WTC11 (cell line): ENCODE results near the gene WNT3. TPM values are rescaled to one million over a fixed set of nuclear protein-coding genes. Genes with fewer than 3 reads are reported as not detected.

Experiments used
- ATAC-seq: fragments of 200-7000 bp; cut with Tn5 transposase; 2 replicates; pipeline ENCODE4 v1.10.0; 2021; ENCODE audit warnings: mild to moderate bottlenecking, moderate library complexity
- CTCF ChIA-PET: fragments of 300-600 bp; sonication (Branson Sonifier 250); formaldehyde crosslinking; loops from one replicate; lab custom pipeline; 2021; ENCODE audit warnings: antibody characterized with exemption; lab: Charles Lee
- POLR2A ChIA-PET: fragments of 350-600 bp; sonication (Branson Sonifier 250); formaldehyde crosslinking; loops from one replicate; lab custom pipeline; 2021; ENCODE audit warnings: antibody characterized with exemption; lab: Charles Lee
- DNase-seq: peaks from one replicate; pipeline ENCODE4 v3.0.0; 2021; ENCODE audit warnings: low spot score
- H3K27ac Mint-ChIP-seq: 2 replicates; pipeline ENCODE4 v1.8.0; 2021; ENCODE audit warnings: mixed read lengths
- H3K27me3 Mint-ChIP-seq: 2 replicates; pipeline ENCODE4 v1.8.0; 2021; ENCODE audit warnings: low read depth, mild to moderate bottlenecking, moderate library complexity, mixed read lengths
- H3K36me3 Mint-ChIP-seq: 2 replicates; pipeline ENCODE4 v1.8.0; 2021; ENCODE audit warnings: mixed read lengths
- H3K4me1 Mint-ChIP-seq: 2 replicates; pipeline ENCODE4 v1.8.0; 2022; ENCODE audit warnings: mixed read lengths
- H3K4me3 Mint-ChIP-seq: 2 replicates; pipeline ENCODE4 v1.8.0; 2021; ENCODE audit warnings: mild to moderate bottlenecking, moderate library complexity, mixed read lengths
- H3K9me3 Mint-ChIP-seq: 2 replicates; pipeline ENCODE4 v1.8.0; 2021; ENCODE audit warnings: mixed read lengths
- ATF6 ChIP-seq: sonication (generic); formaldehyde crosslinking; IDR thresholded peaks from 2 replicates; pipeline ENCODE4 v1.8.1; 2023; ENCODE audit warnings: mild to moderate bottlenecking, missing genetic modification reagents
- CDX4 ChIP-seq: fragments of 250-450 bp; sonication (Bioruptor Pico); IDR thresholded peaks from 2 replicates; pipeline ENCODE4 v1.9.0; 2021; ENCODE audit warnings: moderate library complexity, mild to moderate bottlenecking, inconsistent platforms, borderline replicate concordance
- CREM ChIP-seq: sonication (generic); formaldehyde crosslinking; IDR thresholded peaks from 2 replicates; pipeline ENCODE4 v1.8.1; 2022; ENCODE audit warnings: mild to moderate bottlenecking, missing genetic modification reagents, moderate library complexity
- FOXJ3 ChIP-seq: sonication (generic); formaldehyde crosslinking; IDR thresholded peaks from 2 replicates; pipeline ENCODE4 v1.9.0; 2021; ENCODE audit warnings: missing genetic modification reagents, mild to moderate bottlenecking, borderline replicate concordance
- HMGXB4 ChIP-seq: sonication (generic); formaldehyde crosslinking; IDR thresholded peaks from 2 replicates; pipeline ENCODE4 v1.8.1; 2023; ENCODE audit warnings: mild to moderate bottlenecking, moderate library complexity, missing genetic modification reagents
- MLX ChIP-seq: sonication (generic); formaldehyde crosslinking; IDR thresholded peaks from 2 replicates; pipeline ENCODE4 v1.8.1; 2023; ENCODE audit warnings: mild to moderate bottlenecking, missing genetic modification reagents, moderate library complexity
- NR3C1 ChIP-seq: sonication (generic); formaldehyde crosslinking; conservative IDR thresholded peaks from 2 replicates; pipeline ENCODE4 v1.8.1; 2023; ENCODE audit warnings: low read depth, mild to moderate bottlenecking, missing genetic modification reagents
- ZNF121 ChIP-seq: sonication (generic); formaldehyde crosslinking; IDR thresholded peaks from 2 replicates; pipeline ENCODE4 v1.8.0; 2023; ENCODE audit warnings: missing genetic modification reagents
- ZNF138 ChIP-seq: sonication (generic); formaldehyde crosslinking; conservative IDR thresholded peaks from 2 replicates; pipeline ENCODE4 v1.8.1; 2022; ENCODE audit warnings: mild to moderate bottlenecking, moderate library complexity, missing genetic modification reagents
- ZNF219 ChIP-seq: sonication (generic); formaldehyde crosslinking; IDR thresholded peaks from 2 replicates; pipeline ENCODE4 v1.8.0; 2023; ENCODE audit warnings: missing genetic modification reagents, mild to moderate bottlenecking, borderline replicate concordance
- ZNF416 ChIP-seq: fragments of 250-450 bp; sonication (Bioruptor Pico); IDR thresholded peaks from 2 replicates; pipeline ENCODE4 v1.9.0; 2021; ENCODE audit warnings: mild to moderate bottlenecking, inconsistent platforms
- ZNF532 ChIP-seq: fragments of 250-450 bp; sonication (Bioruptor Pico); IDR thresholded peaks from 2 replicates; pipeline ENCODE4 v1.9.0; 2021; ENCODE audit warnings: mild to moderate bottlenecking, borderline replicate concordance
- total RNA-seq: library from RNA; stranded (reverse); gene quantifications from 3 replicates; pipeline ENCODE4 v1.2.3, GENCODE V29; 2021

The WNT3 gene
- total RNA-seq, 1 experiment from 2014 or later = 14.1 TPM

GRCh38 chr17:46813920-46814319 lies 4.6 kb downstream of the WNT3 start (continued):
- TF ChIP-seq HMGXB4 (no peak), MLX (CRISPR knock-in tag) (no peak)

GRCh38 chr17:46812624-46813318 lies 5.7 kb downstream of the WNT3 start:
- H3K36me3 Mint-ChIP-seq = no peaks in the 10 kb centered on the region
- no peak overlapping the region for H3K27ac Mint-ChIP-seq
- POLR2A ChIA-PET = interaction anchor here (0.6 kb wide), 1 partner anchor 8 kb away, joined by 4 read pairs; no protein-coding TSS in a partner anchor
- CTCF ChIA-PET = interaction anchor here (1.0 to 1.9 kb wide), 2 partner anchors 8 to 23 kb away, joined by 5 to 6 read pairs; no protein-coding TSS in a partner anchor
- ATAC-seq = no peak
- TF ChIP-seq FOXJ3 (no peak), ZNF532 (CRISPR knock-in tag) (no peak), ZNF121 (CRISPR knock-in tag) (no peak), ZNF138 (CRISPR knock-in tag) (no peak), ATF6 (CRISPR knock-in tag) (no peak), ZNF416 (CRISPR knock-in tag) (no peak), ZNF219 (no peak), CDX4 (CRISPR knock-in tag) (no peak), CREM (CRISPR knock-in tag) (no peak), NR3C1 (CRISPR knock-in tag) (no peak)
- H3K4me1 Mint-ChIP-seq = peaks cover 81% of the 10 kb centered on the region
- no peak overlapping the region for H3K4me3 Mint-ChIP-seq
- no peaks in the 10 kb centered on the region for H3K9me3 Mint-ChIP-seq
- peaks cover 25% of the 10 kb centered on the region for H3K27me3 Mint-ChIP-seq
- DNase-seq = no peak
